ENCODE measurements around the gene RNF220. TPM values are rescaled to one million over a fixed set of nuclear protein-coding genes. Genes with fewer than 3 reads are reported as not detected.

Gene RNF220
- total RNA-seq, 1 donor from 2014 or later = 72.5 TPM

GRCh38 chr1:44405798-44406736 lies 1.0 kb downstream of the RNF220 start:
- DNase-seq = peak; percentile 53
- peak; percentile 32 for ATAC-seq (ENCODE audit: poor library complexity)
- intact Hi-C loops (cut with DNase I) = no loop called here

GRCh38 chr1:44406737-44407429 lies 1.8 kb downstream of the RNF220 start:
- intact Hi-C loops (cut with DNase I) = no loop called here
- DNase-seq (no peak), ATAC-seq (ENCODE audit: poor library complexity) (peak; percentile 17)

GRCh38 chr1:44407430-44408211 lies 2.6 kb downstream of the RNF220 start:
- DNase-seq = no peak
- intact Hi-C loops (cut with DNase I) = no loop called here
- no peak for ATAC-seq (ENCODE audit: poor library complexity)

GRCh38 chr1:44408212-44408582 lies 3.1 kb downstream of the RNF220 start:
- no peak for DNase-seq
- no peak for ATAC-seq (ENCODE audit: poor library complexity)
- intact Hi-C loops (cut with DNase I) = no loop called here

- DNase-seq (no peak), ATAC-seq (ENCODE audit: poor library complexity) (no peak)
- intact Hi-C loops (cut with DNase I) = no loop called here
Measured at GRCh38 chr1:44408632-44409602, 3.9 kb downstream of the RNF220 start.

- ATAC-seq (ENCODE audit: poor library complexity) = no peak
Measured at GRCh38 chr1:44409757-44410156, 4.7 kb downstream of the RNF220 start.

GRCh38 chr1:44411861-44412260 lies 6.8 kb downstream of the RNF220 start:
- intact Hi-C loops (cut with DNase I) = no loop called here
- DNase-seq (no peak), ATAC-seq (ENCODE audit: poor library complexity) (no peak)

More at GRCh38 chr1:44409757-44410156, 4.7 kb downstream of the RNF220 start:
- no peak for DNase-seq
- intact Hi-C loops (cut with DNase I) = no loop called here

GRCh38 chr1:44412601-44413000 lies 7.5 kb downstream of the RNF220 start:
- ATAC-seq (ENCODE audit: poor library complexity) = no peak
- DNase-seq = no peak
- intact Hi-C loops (cut with DNase I) = no loop called here

- intact Hi-C loops (cut with DNase I) = no loop called here
- DNase-seq = no peak
- ATAC-seq (ENCODE audit: poor library complexity) = no peak
Measured at GRCh38 chr1:44413740-44414139, 8.7 kb downstream of the RNF220 start.

- intact Hi-C loops (cut with DNase I) = no loop called here
- DNase-seq = no peak
- ATAC-seq (ENCODE audit: poor library complexity) = no peak
Measured at GRCh38 chr1:44415013-44415412, 10.0 kb downstream of the RNF220 start.

- intact Hi-C loops (cut with DNase I) = no loop called here
Measured at GRCh38 chr1:44416408-44416807, 11.4 kb downstream of the RNF220 start.

GRCh38 chr1:44417351-44418021 lies 12.4 kb downstream of the RNF220 start:
- ATAC-seq (ENCODE audit: poor library complexity) (peak; percentile 93), DNase-seq (peak; percentile 66)
- intact Hi-C loops (cut with DNase I) = no loop called here

More at GRCh38 chr1:44416408-44416807, 11.4 kb downstream of the RNF220 start:
- ATAC-seq (ENCODE audit: poor library complexity) (peak; percentile 50), DNase-seq (no peak)

- ATAC-seq (ENCODE audit: poor library complexity) (peak; percentile 7), DNase-seq (no peak)
- intact Hi-C loops (cut with DNase I) = no loop called here
Measured at GRCh38 chr1:44418022-44418673, 13.1 kb downstream of the RNF220 start.

GRCh38 chr1:44419901-44420300 lies 14.8 kb downstream of the RNF220 start:
- ATAC-seq (ENCODE audit: poor library complexity) = no peak
- DNase-seq = no peak
- intact Hi-C loops (cut with DNase I) = loop anchor here (10.0 kb wide), 1 partner anchor 75 kb away; no protein-coding TSS in a partner anchor

GRCh38 chr1:44420535-44420934 lies 15.5 kb downstream of the RNF220 start:
- intact Hi-C loops (cut with DNase I) = loop anchor here (10.0 kb wide), 1 partner anchor 74 kb away; no protein-coding TSS in a partner anchor
- DNase-seq (no peak), ATAC-seq (ENCODE audit: poor library complexity) (no peak)

GRCh38 chr1:44421446-44421884 lies 16.4 kb downstream of the RNF220 start:
- ATAC-seq (ENCODE audit: poor library complexity) (no peak), DNase-seq (no peak)
- intact Hi-C loops (cut with DNase I) = loop anchor here (10.0 kb wide), 1 partner anchor 73 kb away; no protein-coding TSS in a partner anchor

GRCh38 chr1:44422161-44422560 lies 17.1 kb downstream of the RNF220 start:
- intact Hi-C loops (cut with DNase I) = loop anchor here (10.0 kb wide), 1 partner anchor 73 kb away; no protein-coding TSS in a partner anchor
- DNase-seq = no peak
- no peak for ATAC-seq (ENCODE audit: poor library complexity)

Measured in Right ventricle myocardium superior (tissue), 1 donor.